Measurements from ENCODE around the gene ATAD1.
"Not testable (repeated sequence)": the region's sequence is repeated elsewhere in the genome, so short reads cannot be mapped to it uniquely, and the experiment has no call there.

ATAD1 gene

DNA sequence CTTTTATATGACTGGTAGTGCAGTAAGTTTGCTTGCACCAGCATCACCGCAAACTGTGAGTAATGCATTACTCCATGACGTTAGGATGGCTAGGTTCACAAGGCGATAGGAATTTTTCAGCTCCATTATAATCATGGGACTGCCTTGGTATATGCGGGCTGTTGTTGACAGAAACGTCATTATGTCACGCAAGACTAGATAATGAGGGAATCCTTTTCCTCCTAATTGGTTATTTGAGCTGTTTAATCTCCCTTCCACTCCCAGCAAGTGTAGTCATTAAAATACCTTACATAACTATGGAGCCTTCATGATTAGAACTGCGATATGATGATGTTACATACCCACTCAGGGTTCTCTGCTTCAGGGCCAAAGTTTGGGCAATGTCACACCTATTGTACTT is 28.0 kb upstream of the ATAD1 start:
- DNase-seq (ENCODE audit: low read depth, low spot score), result no peak

DNA sequence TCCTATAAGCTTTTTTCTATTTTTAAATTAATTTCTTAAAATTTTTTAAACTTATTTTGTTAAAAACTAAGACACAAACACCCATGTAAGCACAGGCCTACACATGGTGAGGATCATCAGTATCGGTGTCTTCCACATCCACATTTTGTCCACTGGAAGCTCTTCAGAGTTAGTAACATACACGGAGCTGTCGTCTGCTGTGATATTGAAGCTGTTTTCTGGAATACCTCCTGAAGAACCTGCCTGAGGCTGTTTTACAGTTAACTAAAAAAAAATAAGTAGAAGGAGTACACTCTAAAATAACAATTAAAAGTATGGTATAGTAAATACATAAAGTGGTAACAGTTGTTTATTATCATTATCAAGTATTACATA is 27.6 kb upstream of the ATAD1 start:
- DNase-seq (ENCODE audit: low read depth, low spot score), result no peak

DNA sequence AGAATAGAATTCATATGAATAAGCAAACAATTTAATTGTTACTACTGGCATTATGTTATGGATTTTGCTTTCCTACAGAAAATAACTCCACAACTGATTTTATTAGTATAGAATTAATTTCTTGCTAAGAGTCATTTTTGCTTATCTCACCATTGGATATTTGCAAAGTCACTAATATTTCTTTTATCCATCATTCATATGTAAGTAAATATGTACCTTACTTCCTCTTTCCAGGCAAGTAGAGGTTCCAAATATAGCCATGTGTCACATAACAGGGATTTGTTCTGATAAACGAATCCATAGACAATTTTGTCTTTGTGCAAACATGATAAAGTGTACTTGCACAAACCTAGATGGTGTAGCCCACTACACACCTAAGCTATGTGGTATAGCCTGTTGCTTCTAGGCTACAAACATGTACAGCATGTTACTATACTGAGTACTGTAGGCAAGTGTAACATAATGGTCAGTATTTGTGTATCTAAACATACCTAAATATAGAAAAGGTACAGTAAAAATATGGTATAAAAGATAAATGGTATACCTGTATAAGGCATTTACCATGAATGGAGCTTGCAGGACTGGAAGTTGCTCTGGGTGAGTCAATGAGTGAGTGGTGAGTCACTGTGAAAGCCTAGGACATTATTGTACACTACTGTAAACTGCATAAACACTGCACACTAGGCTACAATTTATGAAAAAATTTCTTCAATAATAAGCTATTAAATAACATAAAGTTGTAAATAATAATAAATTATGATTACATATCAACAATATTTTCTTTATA is 27.0 kb upstream of the ATAD1 start:
- no peak for DNase-seq (ENCODE audit: low read depth, low spot score)

DNA sequence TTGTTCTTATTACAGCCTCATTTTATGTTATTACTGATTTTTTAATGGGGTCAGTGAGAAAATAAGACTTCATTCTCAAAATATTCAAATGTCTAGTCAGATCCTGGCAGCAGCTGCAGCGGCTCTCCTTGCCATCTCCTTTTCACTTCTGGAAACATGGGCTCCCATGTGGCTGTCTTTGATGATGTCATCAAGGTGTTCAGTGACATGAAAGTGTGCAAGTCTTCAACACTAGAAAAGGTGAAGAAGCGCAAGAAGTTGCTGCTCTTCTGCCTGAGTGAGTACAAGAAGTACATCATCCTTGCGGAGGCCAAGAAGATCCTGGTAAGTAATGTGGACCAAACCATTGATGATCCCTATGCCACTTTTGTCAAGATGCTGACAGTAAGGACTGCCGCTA is 25.7 kb upstream of the ATAD1 start:
- DNase-seq (ENCODE audit: low read depth, low spot score), result no peak

DNA sequence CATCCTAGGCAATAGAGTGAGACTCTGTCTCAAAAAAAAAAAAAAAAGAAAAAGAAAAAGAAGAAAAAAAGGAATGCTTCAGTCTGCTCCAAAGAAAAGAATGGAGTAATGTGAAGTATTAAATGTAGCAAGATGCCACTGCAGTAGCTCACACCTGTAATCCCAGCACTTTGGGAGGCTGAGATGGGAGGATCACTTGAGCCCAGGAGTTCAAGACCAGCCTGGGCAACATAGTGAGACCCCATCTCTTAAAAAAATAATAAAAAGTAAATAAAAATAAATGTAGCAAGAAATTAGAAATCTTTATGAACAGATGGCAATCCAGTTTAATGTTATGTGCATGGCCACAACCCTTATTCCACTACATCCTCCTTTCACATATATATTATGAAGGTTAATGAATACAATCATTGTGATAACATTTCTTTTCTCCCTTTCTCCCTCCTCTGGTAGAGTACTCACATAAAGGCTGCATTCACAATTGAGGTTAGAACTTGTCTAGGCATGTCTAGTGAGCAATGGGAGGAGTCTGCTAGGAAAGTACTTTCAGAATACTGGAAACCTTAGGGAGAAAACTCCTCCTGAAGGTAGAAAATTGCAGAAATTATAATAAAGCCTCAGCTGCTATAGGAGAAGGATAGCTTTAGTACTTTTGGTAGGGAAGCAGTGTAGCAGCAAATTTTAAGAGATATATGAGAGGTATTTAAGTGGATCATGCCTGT is 24.9 kb upstream of the ATAD1 start:
- no peak for DNase-seq (ENCODE audit: low read depth, low spot score)

DNA sequence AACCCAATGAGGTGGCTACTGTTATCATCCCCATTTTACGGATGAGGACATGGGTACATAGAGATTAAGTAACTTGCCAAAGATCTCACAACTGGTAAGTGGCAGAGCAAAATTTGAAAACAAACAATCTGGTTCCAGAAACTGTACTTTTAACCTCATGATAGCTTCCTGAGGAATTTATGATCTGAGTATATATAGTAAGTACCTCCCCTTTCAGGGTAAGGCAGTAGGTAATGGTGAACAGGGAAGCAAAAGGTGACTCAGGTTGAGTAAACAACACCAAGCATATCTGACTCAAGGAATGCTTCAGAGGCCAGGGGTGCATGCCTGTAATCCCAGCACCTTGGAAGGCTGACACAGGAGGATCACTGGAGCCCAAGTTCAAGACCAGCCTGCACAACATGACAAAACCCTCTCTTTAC is 24.2 kb upstream of the ATAD1 start:
- DNase-seq (ENCODE audit: low read depth, low spot score), result no peak

DNA sequence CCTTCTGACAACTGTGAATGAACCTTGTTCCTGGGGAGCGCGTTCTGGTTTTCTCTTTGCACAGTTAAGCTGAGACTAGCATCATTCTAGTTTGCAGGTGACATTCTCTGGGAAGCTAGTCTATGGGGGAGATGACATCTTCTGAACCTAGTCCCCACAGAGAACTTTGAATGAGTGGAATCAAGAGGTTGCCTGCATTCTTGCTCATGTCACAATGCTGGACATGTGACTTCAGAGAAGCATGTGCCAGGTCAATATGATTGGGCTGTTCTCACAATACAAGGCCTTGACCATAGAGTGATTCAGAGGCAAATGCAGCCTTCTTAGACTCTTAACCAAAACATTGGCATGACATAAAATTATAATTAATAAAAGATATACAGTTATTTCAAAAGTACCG is 23.2 kb upstream of the ATAD1 start:
- no peak for DNase-seq (ENCODE audit: low read depth, low spot score)

DNA sequence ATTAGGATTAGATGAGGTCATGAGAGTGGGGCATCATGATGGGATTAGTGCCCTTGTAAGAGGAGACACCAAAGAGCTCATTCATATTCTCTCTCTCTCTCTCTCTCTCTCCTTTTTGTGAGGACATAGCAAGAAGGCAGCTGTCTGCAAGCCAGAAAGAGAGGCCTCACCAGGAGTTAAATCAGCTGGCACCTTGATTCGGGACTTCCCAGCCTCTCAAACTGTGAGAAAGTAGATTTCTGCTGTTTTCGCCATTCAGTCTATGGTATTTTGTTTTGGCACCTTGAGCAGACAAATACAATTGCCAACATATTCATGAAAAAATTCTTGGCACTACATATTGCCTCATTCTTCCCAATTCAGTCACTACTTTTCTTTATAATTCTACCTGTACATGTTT is 20.6 kb upstream of the ATAD1 start:
- DNase-seq (ENCODE audit: low read depth, low spot score), result no peak

DNA sequence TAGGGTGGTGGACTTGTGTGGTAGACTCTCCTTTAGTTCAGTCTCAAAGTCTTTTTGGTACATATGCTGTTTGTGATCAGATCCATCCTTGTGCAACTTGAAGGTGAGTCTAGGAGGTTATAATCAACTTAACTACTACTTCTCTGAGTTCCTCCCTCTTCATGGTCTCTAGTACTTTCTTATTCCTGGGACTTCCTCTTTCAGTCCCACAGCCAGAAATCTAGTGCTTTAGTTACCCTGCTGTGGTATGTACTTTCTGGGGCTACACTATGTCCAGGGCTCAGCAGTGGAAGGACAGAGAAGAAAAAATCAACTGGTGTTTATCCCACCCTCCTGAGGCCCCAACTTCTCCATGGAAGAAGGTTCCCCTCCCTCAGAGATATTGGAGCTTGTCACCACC is 19.4 kb upstream of the ATAD1 start:
- no peak for DNase-seq (ENCODE audit: low read depth, low spot score)

DNA sequence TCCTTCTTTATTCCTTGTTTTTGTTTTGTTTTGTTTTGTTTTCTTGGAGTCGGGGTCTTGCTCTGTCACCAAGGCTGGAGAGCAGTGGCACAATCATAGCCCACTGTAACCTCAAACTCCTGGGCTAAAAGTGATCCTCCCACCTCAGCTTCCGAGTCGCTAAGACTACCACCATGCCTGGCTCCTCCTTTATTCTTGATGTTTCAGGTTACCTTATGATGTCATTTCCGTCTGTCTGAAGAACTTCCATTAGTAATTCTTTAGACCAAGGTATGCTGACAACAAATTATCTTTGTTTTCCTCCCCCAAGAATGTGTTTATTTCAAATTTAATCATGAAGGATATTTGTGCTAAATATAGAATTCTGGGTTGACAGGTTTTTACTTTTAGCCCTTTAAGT is 18.1 kb upstream of the ATAD1 start:
- DNase-seq (ENCODE audit: low read depth, low spot score), result no peak

DNA sequence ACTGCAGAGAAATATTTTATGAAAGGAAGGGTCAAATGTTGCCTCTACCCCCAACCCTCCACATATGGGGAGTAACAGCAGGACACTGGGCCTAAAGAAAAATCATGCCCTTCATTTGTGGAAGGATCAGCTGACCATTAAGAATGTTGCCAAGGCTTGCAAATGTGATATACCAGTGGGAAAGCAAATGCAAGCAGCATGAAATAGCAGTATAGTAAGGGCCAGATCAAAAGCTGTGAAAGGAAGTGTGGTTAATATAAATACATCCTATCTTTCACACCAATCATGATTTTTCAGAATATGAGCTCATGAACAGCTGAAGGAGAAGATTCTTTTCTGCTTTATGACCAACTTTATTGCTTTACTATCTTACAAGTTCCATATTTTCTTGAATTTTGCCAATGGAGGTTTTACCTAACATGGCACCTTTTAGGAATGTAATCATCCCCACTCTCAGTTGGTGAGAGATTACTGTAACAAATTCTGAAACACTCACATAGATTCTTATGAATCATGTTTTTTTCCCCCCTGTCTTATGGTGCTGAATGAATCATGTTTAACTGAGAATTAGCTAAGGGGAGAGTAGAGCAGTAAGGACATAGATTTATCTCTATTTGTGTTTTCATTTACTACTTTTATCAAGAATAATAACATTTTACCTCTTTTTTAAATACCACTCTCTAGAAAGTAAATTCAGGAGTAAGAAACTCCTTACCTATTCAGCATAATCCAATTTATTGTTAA is 12.1 kb upstream of the ATAD1 start:
- DNase-seq (ENCODE audit: low read depth, low spot score), result no peak

DNA sequence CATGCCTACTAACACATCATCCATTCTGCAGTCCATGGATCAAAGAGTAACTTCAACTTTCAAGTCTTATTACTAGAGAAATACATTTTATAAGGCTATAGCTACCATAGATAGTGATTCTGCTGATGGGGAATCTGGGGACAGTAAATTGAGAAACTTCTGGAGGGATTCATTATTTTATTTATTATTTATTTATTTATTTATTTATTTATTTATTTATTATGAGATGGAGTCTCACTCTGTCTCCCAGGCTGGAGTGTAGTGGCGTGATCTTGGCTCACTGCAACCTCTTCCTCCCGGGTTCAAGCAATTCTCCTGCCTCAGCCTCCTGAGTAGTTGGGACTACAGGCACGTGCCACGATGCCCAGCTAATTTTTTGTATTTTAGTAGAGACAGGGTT is 11.0 kb upstream of the ATAD1 start:
- not testable (repeated sequence) for DNase-seq (ENCODE audit: low read depth, low spot score)

DNA sequence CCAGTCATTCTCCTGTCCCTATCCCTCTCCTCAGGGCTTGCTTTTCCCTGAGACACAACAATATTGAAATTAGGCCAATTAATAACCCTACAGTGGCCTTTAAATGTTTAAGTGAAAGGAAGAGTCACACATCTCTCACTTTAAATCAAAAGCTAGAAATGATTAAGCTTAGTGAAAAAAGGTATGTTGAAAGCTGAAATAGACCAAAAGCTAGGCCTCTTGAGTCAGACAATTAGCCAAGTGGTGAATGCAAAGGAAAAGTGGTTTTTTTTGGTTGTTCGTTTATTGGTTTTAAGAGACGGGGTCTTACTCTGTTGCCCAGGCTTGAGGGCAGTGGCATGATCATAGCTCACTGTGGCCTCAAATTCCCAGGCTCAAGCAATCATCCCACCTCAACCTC is 9.7 kb upstream of the ATAD1 start:
- no peak for DNase-seq (ENCODE audit: low read depth, low spot score)

DNA sequence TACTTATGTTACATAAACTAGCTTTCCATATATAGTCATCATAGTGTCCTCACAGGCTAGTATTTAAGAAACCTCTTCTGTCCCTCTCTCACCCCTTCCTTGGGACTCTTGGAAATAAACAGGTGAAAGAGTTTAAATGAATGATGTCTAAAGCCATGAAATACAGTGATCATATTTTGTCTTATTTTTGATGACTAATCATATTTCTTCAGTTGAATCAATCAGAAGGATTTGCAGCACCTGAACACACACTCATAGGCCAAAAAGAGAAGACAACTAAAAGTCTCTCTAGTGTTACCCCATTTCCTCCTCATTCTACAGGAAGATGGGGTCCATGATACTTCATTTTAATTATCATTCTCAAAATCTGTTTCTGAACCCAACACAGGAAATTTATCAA is 8.6 kb upstream of the ATAD1 start:
- no peak for DNase-seq (ENCODE audit: low read depth, low spot score)

DNA sequence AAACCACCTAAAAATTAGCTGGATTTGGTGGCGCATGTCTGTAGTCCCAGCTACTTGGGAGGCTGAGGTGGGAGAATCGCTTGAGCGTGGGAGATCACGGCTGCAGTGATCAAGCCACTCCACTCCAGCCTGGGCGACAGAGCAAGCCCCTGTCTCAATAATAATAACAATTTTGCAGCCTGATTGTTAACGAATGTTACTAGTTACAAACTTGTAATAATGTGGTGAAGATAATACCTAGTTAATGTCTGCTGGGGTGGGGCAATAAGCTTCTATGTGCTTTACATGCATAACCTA is 1.2 kb upstream of the ATAD1 start:
- DNase-seq (ENCODE audit: low read depth, low spot score), result no peak

DNA sequence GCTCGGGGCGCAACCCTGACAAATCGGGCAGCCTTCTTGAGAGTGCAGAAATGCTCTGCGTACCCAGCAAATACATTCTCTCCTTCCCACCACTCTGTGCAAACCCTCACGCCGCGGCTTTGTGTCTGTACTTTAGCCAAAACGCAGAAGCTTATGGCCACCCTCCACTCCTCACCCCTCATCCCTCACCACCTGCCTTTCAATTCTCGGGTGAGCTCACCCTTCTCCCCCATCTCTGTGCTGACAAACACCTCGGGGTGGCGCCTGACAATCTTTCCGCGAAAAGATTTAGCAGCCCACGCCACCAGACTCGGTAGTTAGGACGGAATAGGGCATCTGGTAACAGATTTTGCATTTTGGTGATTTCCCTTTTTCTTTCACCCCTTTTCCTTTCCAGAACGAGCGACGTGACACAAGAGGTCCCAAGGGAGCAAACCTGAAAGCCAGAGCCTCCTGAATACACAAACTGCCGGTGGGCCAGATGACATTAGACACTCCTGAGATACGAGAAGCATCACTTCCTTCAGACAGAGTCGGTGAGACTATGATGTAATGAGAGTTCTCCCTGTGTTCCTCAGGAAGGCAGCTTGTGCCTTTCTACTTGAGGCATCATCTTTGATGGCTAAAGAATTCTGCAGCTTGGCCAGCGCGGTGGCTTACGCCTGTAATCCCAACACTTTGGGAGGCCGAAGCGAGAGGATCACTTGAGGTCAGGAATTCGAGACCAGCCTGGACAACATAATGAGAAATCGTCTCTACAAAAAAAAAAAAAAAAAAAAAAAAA is 671 bp upstream of the ATAD1 start:
- DNase-seq (ENCODE audit: low read depth, low spot score), result no peak

DNA sequence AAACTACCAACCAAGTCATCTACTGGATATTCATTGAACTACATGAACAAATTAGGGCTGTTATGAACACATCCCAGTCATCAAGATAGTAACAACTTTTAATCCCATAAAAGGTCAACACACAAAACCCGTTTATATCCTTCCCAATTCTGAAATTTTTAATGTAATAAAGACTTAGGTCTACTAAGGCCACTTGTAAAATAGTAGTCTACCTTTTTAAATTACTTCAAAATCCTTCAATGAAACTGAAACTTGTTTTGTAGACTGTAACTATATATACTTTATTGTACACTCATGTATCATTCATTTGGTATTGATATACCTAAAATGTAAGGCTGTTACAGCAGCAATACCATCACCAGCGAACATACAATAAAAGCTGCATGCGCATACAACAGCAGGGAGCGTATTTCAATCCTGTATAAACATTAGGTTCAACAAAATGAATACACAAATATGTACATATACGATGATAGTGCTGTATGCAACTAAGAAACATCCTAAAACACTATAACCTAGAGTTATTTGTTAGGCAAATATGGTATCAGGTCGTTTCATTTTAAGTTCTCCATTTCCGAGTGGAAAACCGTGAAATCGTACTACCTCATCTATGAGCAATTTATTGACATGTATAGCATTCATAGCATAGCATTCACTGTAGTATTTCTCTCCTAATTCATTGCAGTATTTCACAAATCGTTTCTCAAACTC is 973 bp downstream of the ATAD1 start:
- no peak for DNase-seq (ENCODE audit: low read depth, low spot score)

DNA sequence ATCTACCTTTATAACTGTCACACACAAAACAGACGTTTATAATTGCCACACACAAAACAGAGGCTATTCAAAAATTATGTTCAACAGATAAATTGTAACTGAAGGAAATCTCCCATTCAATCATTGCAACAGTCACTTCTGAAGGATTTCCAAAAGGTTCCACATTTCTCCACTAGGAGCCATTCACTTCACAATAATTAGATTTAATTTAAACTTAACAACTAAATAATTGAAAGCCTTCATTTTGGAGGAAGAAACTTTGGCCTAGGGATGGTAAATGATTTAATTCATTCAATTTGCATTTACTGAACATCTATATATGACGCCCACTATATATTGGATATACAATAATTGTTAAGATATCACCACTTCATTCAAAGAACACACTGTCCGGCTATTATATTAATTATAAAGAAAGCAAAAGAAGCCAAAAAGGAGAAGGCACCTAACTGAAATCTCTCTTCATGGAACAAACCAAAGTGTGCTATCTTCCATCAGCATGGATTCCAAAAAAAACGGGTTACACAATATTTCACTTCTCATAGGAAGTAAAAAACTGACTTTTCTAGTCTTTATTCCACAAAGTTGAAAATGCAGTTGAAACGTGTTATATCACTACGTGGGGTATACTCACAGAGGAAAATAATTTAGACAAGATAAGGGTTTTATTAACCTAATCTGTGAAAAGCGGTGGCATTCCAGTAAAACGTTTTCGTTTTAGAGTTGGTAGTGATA is 1.7 kb downstream of the ATAD1 start:
- no peak for DNase-seq (ENCODE audit: low read depth, low spot score)

DNA sequence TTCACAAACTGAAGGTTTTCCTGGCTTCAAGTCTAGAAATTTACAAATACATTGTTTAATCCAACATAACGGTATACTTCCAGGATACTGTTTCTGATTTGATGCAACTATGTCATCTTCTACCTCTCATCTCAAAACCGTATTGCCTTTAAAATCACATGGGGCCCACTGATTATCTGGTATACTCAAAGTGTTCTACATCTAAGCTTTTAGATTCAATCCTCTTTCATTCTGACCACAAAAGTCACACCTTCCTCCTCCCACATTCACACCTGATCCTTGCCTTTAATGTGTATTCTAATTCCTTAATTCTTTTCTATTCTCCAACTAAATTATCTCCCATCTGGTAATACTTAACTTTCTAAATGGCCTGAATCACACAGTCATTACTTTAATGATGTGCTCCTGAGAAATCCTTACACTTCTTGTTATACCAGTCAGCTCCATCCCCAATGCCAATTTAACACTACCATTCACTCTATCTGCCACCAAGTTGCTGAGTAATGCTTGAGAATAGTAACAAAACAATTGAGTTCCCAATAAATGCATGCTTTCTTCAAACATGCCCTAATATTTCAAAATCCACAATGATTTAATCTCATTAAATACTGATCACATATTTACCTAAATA is 13.0 kb downstream of the ATAD1 start:
- no peak for DNase-seq (ENCODE audit: low read depth, low spot score)

DNA sequence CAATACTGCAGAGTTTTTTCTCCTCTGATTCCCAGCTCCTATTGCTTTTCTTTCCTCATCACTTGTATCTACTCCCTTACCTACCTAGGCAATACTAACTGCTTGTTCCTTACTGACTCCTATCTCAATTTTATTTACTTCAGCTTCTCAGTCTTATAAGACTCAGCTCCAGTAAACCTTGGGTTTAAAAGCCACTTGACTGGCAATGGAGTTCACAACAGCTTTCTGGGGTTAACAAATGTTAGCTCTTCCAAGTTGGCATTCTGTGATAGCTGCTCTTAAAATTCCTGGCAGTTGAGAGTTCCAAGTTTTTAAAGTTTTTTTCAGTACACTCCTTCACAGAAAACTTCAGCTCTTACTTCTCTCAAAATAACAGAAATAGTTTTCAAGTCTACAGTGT is 14.2 kb downstream of the ATAD1 start:
- no peak for DNase-seq (ENCODE audit: low read depth, low spot score)

All from smooth muscle cell of the brain vasculature (primary cell).